HepG2 (cell line): Measurements from ENCODE around the gene IZUMO4. TPM values are rescaled to one million over a fixed set of nuclear protein-coding genes. Genes with fewer than 3 reads are reported as not detected.

ENCODE experiments used
- CEBPG ChIP-seq: IDR thresholded peaks from 2 replicates; pipeline ENCODE4 v1.6.1; 2016
- HDAC2 ChIP-seq: sonication (generic); formaldehyde crosslinking; IDR thresholded peaks from 2 replicates; pipeline ENCODE4 v1.4.0; 2020; ENCODE audit warnings: missing genetic modification reagents
- HNRNPL ChIP-seq: fragments of 200-400 bp; formaldehyde crosslinking; IDR thresholded peaks from 2 replicates; pipeline ENCODE4 v1.6.1; 2017; ENCODE audit warnings: mild to moderate bottlenecking, low read depth, low read length
- KLF6 ChIP-seq: IDR thresholded peaks from 2 replicates; pipeline ENCODE4 v1.8.0; 2016; ENCODE audit warnings: missing biosample characterization, missing genetic modification reagents
- PTBP1 ChIP-seq: fragments of 200-400 bp; formaldehyde crosslinking; IDR thresholded peaks from 2 replicates; pipeline ENCODE4 v1.6.1; 2018; ENCODE audit warnings: low read length, low read depth; ENCODE audit not compliant: poor library complexity, severe bottlenecking
- RXRB ChIP-seq: IDR thresholded peaks from 2 replicates; pipeline ENCODE4 v1.6.1; 2016; ENCODE audit warnings: borderline replicate concordance, missing genetic modification reagents, missing compliant biosample characterization
- WIZ ChIP-seq: sonication (generic); formaldehyde crosslinking; IDR thresholded peaks from 2 replicates; pipeline ENCODE4 v1.5.1; 2020; ENCODE audit warnings: mild to moderate bottlenecking, missing genetic modification reagents
- ZFP36 ChIP-seq: fragments of 150-350 bp; IDR thresholded peaks from 2 replicates; pipeline ENCODE4 v1.6.1; 2018; ENCODE audit warnings: borderline replicate concordance, low read length, low read depth; ENCODE audit not compliant: partially characterized antibody
- ZNF101 ChIP-seq: sonication (generic); formaldehyde crosslinking; IDR thresholded peaks from 2 replicates; pipeline ENCODE4 v1.4.0; 2020; ENCODE audit warnings: mild to moderate bottlenecking, low read depth, missing genetic modification reagents, borderline replicate concordance
- ZNF367 ChIP-seq: sonication (generic); formaldehyde crosslinking; IDR thresholded peaks from 2 replicates; pipeline ENCODE4 v1.4.0; 2020; ENCODE audit warnings: missing genetic modification reagents, borderline replicate concordance
- ZNF432 ChIP-seq: sonication (generic); formaldehyde crosslinking; IDR thresholded peaks from 2 replicates; pipeline ENCODE4 v1.5.0; 2020; ENCODE audit warnings: missing genetic modification reagents, mild to moderate bottlenecking, borderline replicate concordance
- ZNF468 ChIP-seq: sonication (generic); formaldehyde crosslinking; IDR thresholded peaks from 2 replicates; pipeline ENCODE4 v1.8.0; 2022; ENCODE audit warnings: mild to moderate bottlenecking, moderate library complexity, missing genetic modification reagents
- ZNF558 ChIP-seq: sonication (generic); formaldehyde crosslinking; IDR thresholded peaks from 2 replicates; pipeline ENCODE4 v1.9.0; 2022; ENCODE audit warnings: mild to moderate bottlenecking, missing genetic modification reagents, borderline replicate concordance
- ZNF572 ChIP-seq: sonication (generic); formaldehyde crosslinking; IDR thresholded peaks from 2 replicates; pipeline ENCODE4 v1.5.1; 2020; ENCODE audit warnings: mild to moderate bottlenecking, missing genetic modification reagents
- ZNF674 ChIP-seq: sonication (generic); formaldehyde crosslinking; IDR thresholded peaks from 2 replicates; pipeline ENCODE4 v1.5.0; 2020; ENCODE audit warnings: low read depth, mild to moderate bottlenecking, missing genetic modification reagents
- polyA plus RNA-seq, 8 experiments: library from polyadenylated mRNA; depleted of rRNA in 3 of 8; stranded (reverse) in 7 of 8; unstranded in 1 of 8; fragments of >200 nt; fragmentation: Illumina TruSeq in 4 of 8; extraction: Trizol in 4 of 8; gene quantifications; 2 replicates each; pipeline versions ENCODE4 v1.2.1 to v1.2.3, GENCODE V29; 2011 to 2016; ENCODE audit warnings: low read depth in 4 of 8, missing spikeins in 1 of 8, mixed read lengths in 1 of 8; ENCODE audit not compliant: insufficient read depth in 1 of 8
- total RNA-seq, 5 experiments: library from RNA; depleted of rRNA; stranded (reverse); fragments of >200 nt; fragmentation: Illumina TruSeq; extraction: Trizol; gene quantifications; 2 replicates each; pipeline ENCODE4 v1.2.3, GENCODE V29; 2016; ENCODE audit warnings: low read depth in 1 of 5
- TF ChIP-seq, protein P1 (sequence below): IDR thresholded peaks from 2 replicates; pipeline ENCODE4 v1.4.0; 2020; ENCODE audit warnings: mild to moderate bottlenecking, missing genetic modification reagents
- TF ChIP-seq, protein P2 (sequence below): sonication (generic); formaldehyde crosslinking; IDR thresholded peaks from 2 replicates; pipeline ENCODE4 v1.8.0; 2023; ENCODE audit warnings: mild to moderate bottlenecking, missing genetic modification reagents
- TF ChIP-seq, protein P3 (sequence below): sonication (generic); formaldehyde crosslinking; IDR thresholded peaks from 2 replicates; pipeline ENCODE4 v1.4.0; 2020; ENCODE audit warnings: missing genetic modification reagents, borderline replicate concordance
- TF ChIP-seq, protein P4 (sequence below): sonication (generic); formaldehyde crosslinking; IDR thresholded peaks from 2 replicates; pipeline ENCODE4 v1.9.0; 2021; ENCODE audit warnings: missing genetic modification reagents, borderline replicate concordance
- TF ChIP-seq, protein P5 (sequence below): sonication (generic); formaldehyde crosslinking; IDR thresholded peaks from 2 replicates; pipeline ENCODE4 v1.5.1; 2020; ENCODE audit warnings: mild to moderate bottlenecking, missing genetic modification reagents, borderline replicate concordance

The IZUMO4 gene
- total and polyA plus RNA-seq, 2 of the 13 experiments (the other 11 are each of a cell fraction or from before 2014, with no cell fraction given) = 0.77 to 3.9 TPM

DNA sequence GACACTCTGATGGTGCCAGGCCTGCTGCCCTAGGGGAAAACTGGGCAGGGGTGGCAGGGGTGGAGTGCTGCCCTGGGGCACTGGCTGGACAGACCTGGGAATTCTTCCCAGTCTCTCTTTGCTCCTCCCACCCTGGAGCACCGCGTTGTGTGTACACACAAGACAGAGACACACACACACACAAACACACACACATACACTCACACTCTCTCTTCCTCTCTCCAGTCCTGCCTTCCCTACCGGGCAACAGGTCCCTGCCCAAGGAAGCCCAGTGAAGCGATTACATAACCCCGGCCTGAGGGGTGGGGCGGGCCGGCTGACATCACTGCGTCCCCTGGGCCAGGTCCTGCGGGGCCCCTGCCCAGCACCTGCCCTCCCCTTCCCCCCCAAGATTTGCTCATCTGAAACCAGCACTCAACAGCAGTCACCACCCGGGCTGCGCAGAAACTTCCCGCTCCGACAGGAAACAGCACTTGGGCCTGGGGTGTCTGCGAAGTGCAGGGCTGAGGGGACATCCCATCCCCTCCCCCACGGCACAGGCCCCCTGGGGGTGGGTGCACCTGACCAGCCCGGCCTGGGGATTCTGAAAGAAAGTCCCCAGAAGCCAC lies 46.9 kb upstream of the IZUMO4 start (continued):
- TF ChIP-seq, protein P1, sequence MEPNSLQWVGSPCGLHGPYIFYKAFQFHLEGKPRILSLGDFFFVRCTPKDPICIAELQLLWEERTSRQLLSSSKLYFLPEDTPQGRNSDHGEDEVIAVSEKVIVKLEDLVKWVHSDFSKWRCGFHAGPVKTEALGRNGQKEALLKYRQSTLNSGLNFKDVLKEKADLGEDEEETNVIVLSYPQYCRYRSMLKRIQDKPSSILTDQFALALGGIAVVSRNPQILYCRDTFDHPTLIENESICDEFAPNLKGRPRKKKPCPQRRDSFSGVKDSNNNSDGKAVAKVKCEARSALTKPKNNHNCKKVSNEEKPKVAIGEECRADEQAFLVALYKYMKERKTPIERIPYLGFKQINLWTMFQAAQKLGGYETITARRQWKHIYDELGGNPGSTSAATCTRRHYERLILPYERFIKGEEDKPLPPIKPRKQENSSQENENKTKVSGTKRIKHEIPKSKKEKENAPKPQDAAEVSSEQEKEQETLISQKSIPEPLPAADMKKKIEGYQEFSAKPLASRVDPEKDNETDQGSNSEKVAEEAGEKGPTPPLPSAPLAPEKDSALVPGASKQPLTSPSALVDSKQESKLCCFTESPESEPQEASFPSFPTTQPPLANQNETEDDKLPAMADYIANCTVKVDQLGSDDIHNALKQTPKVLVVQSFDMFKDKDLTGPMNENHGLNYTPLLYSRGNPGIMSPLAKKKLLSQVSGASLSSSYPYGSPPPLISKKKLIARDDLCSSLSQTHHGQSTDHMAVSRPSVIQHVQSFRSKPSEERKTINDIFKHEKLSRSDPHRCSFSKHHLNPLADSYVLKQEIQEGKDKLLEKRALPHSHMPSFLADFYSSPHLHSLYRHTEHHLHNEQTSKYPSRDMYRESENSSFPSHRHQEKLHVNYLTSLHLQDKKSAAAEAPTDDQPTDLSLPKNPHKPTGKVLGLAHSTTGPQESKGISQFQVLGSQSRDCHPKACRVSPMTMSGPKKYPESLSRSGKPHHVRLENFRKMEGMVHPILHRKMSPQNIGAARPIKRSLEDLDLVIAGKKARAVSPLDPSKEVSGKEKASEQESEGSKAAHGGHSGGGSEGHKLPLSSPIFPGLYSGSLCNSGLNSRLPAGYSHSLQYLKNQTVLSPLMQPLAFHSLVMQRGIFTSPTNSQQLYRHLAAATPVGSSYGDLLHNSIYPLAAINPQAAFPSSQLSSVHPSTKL (CRISPR knock-in tag) = peak; percentile 16; the same call in 1 of the 2 replicates
- TF ChIP-seq RXRB (CRISPR knock-in tag) (peak; percentile 61), ZNF468 (CRISPR knock-in tag) (no peak), ZNF432 (no peak), ZNF101 (no peak), HNRNPL (peak; percentile 60; the same call in 1 of the 2 replicates), ZFP36 (no peak), KLF6 (no peak), CEBPG (peak; percentile 74), HDAC2 (CRISPR knock-in tag) (no peak), ZNF367 (CRISPR knock-in tag) (no peak), PTBP1 (peak; percentile 85), ZNF572 (no peak), WIZ (CRISPR knock-in tag) (no peak), ZNF674 (CRISPR knock-in tag) (no peak), ZNF558 (CRISPR knock-in tag) (no peak)
- TF ChIP-seq, protein P2, sequence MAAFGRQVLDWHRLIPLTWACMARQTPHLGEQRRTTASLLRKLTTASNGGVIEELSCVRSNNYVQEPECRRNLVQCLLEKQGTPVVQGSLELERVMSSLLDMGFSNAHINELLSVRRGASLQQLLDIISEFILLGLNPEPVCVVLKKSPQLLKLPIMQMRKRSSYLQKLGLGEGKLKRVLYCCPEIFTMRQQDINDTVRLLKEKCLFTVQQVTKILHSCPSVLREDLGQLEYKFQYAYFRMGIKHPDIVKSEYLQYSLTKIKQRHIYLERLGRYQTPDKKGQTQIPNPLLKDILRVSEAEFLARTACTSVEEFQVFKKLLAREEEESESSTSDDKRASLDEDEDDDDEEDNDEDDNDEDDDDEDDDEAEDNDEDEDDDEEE (CRISPR knock-in tag) = no peak
- TF ChIP-seq, protein P3, sequence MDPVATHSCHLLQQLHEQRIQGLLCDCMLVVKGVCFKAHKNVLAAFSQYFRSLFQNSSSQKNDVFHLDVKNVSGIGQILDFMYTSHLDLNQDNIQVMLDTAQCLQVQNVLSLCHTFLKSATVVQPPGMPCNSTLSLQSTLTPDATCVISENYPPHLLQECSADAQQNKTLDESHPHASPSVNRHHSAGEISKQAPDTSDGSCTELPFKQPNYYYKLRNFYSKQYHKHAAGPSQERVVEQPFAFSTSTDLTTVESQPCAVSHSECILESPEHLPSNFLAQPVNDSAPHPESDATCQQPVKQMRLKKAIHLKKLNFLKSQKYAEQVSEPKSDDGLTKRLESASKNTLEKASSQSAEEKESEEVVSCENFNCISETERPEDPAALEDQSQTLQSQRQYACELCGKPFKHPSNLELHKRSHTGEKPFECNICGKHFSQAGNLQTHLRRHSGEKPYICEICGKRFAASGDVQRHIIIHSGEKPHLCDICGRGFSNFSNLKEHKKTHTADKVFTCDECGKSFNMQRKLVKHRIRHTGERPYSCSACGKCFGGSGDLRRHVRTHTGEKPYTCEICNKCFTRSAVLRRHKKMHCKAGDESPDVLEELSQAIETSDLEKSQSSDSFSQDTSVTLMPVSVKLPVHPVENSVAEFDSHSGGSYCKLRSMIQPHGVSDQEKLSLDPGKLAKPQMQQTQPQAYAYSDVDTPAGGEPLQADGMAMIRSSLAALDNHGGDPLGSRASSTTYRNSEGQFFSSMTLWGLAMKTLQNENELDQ (CRISPR knock-in tag) = no peak
- TF ChIP-seq, protein P4, sequence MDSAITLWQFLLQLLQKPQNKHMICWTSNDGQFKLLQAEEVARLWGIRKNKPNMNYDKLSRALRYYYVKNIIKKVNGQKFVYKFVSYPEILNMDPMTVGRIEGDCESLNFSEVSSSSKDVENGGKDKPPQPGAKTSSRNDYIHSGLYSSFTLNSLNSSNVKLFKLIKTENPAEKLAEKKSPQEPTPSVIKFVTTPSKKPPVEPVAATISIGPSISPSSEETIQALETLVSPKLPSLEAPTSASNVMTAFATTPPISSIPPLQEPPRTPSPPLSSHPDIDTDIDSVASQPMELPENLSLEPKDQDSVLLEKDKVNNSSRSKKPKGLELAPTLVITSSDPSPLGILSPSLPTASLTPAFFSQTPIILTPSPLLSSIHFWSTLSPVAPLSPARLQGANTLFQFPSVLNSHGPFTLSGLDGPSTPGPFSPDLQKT = no peak
- TF ChIP-seq, protein P5, sequence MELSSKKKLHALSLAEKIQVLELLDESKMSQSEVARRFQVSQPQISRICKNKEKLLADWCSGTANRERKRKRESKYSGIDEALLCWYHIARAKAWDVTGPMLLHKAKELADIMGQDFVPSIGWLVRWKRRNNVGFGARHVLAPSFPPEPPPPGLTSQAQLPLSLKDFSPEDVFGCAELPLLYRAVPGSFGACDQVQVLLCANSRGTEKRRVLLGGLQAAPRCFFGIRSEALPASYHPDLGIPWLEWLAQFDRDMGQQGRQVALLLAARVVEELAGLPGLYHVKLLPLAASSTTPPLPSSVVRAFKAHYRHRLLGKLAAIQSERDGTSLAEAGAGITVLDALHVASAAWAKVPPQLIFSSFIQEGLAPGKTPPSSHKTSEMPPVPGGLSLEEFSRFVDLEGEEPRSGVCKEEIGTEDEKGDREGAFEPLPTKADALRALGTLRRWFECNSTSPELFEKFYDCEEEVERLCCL (CRISPR knock-in tag) = no peak
